Measurements from ENCODE around the gene UBXN4.

UBXN4 gene

DNA sequence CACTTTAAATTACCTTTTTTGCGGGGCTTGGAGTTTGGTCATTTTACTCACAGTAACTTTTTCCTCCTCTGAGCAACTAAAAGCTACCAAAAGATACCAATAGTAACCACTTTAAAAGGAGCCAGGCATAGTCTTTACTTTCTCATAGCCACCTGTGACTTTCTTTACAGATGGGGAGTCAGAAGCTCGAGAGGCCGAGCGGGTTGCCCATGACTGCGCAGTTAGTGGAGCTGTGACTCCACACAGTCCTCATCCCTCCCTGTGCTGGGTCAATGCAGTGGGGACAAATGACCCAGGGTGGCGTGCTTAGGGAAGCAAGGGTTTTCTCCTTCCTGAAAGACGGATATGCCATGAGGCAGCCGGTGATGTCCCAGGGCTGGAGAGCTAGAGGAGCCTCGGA lies 83.5 kb downstream of the UBXN4 start:
- Histone ChIP-seq H3K9ac (ENCODE audit: low read length) (no peak overlapping the region), H2AFZ (ENCODE audit: low read depth, low read length) (no peak overlapping the region), H3K79me2 (ENCODE audit: low read length) (no peaks in the 10 kb centered on the region), H3K4me3 (ENCODE audit: low read length) (no peak overlapping the region), H3K4me1 (ENCODE audit: low read length) (no peaks in the 10 kb centered on the region), H3K9me3 (ENCODE audit: insufficient read depth, low read length) (no peaks in the 10 kb centered on the region), H4K20me1 (ENCODE audit: insufficient read depth, low read length) (no peaks in the 10 kb centered on the region), H3K27me3 (ENCODE audit: low read depth, low read length) (no peaks in the 10 kb centered on the region), H3K36me3 (replicated peaks; ENCODE audit: low read depth, low read length) (peaks cover 13% of the 10 kb centered on the region), H3K27ac (ENCODE audit: low read length) (no peak overlapping the region), H3K4me2 (ENCODE audit: low read length) (no peak overlapping the region)
- TF ChIP-seq EZH2phosphoT487 (IDR thresholded peaks at IDR 0.05; ENCODE audit: low read depth) = no peak
- TF ChIP-seq, protein P1, sequence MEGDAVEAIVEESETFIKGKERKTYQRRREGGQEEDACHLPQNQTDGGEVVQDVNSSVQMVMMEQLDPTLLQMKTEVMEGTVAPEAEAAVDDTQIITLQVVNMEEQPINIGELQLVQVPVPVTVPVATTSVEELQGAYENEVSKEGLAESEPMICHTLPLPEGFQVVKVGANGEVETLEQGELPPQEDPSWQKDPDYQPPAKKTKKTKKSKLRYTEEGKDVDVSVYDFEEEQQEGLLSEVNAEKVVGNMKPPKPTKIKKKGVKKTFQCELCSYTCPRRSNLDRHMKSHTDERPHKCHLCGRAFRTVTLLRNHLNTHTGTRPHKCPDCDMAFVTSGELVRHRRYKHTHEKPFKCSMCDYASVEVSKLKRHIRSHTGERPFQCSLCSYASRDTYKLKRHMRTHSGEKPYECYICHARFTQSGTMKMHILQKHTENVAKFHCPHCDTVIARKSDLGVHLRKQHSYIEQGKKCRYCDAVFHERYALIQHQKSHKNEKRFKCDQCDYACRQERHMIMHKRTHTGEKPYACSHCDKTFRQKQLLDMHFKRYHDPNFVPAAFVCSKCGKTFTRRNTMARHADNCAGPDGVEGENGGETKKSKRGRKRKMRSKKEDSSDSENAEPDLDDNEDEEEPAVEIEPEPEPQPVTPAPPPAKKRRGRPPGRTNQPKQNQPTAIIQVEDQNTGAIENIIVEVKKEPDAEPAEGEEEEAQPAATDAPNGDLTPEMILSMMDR (IDR thresholded peaks at IDR 0.05; ENCODE audit: low read depth, low read length) = no peak

DNA sequence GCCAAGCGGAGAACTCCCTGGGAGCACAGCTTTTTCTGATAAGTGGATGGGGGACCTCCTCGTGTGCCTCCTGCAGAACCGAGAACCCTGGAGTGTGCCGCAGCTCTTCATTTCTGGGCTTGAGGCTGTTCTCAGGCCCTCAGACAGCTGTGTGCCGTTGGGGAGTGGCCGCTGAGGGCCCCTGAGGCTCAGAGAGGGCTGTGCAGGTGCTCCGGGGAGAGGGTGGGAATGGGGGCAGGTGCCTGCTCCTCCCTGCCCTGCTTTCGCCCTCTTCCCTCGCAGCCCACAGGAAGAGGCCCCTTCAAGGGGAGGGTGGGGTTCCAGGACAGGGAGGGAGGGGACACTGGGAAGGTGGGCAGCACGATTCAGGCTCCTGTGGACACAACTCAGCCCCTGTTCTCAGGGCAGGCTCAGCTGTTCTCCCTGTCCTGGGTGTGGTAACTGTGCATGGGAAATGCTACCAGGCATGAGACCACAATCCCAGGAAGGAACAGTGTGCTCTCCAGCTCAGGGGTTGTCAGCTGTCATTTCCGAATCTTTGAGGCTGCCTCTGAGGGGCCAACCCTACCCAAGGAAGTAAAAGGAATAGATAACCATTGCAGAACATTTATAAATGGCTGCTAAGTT lies 84.0 kb downstream of the UBXN4 start:
- Histone ChIP-seq H3K36me3 (replicated peaks; ENCODE audit: low read depth, low read length) (peaks cover 13% of the 10 kb centered on the region), H4K20me1 (ENCODE audit: insufficient read depth, low read length) (no peaks in the 10 kb centered on the region), H2AFZ (ENCODE audit: low read depth, low read length) (no peak overlapping the region), H3K79me2 (ENCODE audit: low read length) (no peaks in the 10 kb centered on the region), H3K9ac (ENCODE audit: low read length) (no peak overlapping the region), H3K4me3 (ENCODE audit: low read length) (no peak overlapping the region), H3K27me3 (ENCODE audit: low read depth, low read length) (no peaks in the 10 kb centered on the region), H3K9me3 (ENCODE audit: insufficient read depth, low read length) (no peaks in the 10 kb centered on the region), H3K4me1 (ENCODE audit: low read length) (no peaks in the 10 kb centered on the region), H3K4me2 (ENCODE audit: low read length) (no peak overlapping the region), H3K27ac (ENCODE audit: low read length) (no peak overlapping the region)
- TF ChIP-seq, protein P1 (IDR thresholded peaks at IDR 0.05; ENCODE audit: low read depth, low read length) = no peak
- no peak for TF ChIP-seq EZH2phosphoT487 (IDR thresholded peaks at IDR 0.05; ENCODE audit: low read depth)

DNA sequence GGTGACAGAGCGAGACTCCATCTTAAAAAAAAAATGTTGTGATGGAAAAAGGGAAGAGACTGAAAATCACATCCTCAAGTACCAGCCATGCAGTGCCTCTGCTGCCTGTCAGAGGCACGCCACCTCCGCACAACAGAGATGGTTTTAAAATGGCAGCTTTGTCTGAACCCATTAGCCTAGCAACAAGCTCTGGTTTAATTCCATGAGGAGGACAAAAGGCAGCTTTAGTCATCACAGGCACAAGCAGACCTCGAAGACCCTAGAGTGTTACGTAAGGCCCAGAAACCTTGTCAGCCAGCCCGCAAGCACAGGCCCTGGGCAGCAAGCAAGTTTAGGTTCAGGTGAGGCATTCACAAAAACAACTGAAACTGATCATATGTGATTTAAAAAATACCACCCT lies 84.9 kb downstream of the UBXN4 start:
- Histone ChIP-seq H3K9me3 (ENCODE audit: insufficient read depth, low read length) (no peaks in the 10 kb centered on the region), H3K4me3 (ENCODE audit: low read length) (no peak overlapping the region), H3K27me3 (ENCODE audit: low read depth, low read length) (no peaks in the 10 kb centered on the region), H3K4me1 (ENCODE audit: low read length) (no peaks in the 10 kb centered on the region), H3K36me3 (replicated peaks; ENCODE audit: low read depth, low read length) (peaks cover 13% of the 10 kb centered on the region), H3K79me2 (ENCODE audit: low read length) (no peaks in the 10 kb centered on the region), H3K4me2 (ENCODE audit: low read length) (no peak overlapping the region), H2AFZ (ENCODE audit: low read depth, low read length) (no peak overlapping the region), H3K9ac (ENCODE audit: low read length) (no peak overlapping the region), H4K20me1 (ENCODE audit: insufficient read depth, low read length) (no peaks in the 10 kb centered on the region), H3K27ac (ENCODE audit: low read length) (no peak overlapping the region)
- no peak for TF ChIP-seq EZH2phosphoT487 (IDR thresholded peaks at IDR 0.05; ENCODE audit: low read depth)
- TF ChIP-seq, protein P1 (IDR thresholded peaks at IDR 0.05; ENCODE audit: low read depth, low read length) = no peak

DNA sequence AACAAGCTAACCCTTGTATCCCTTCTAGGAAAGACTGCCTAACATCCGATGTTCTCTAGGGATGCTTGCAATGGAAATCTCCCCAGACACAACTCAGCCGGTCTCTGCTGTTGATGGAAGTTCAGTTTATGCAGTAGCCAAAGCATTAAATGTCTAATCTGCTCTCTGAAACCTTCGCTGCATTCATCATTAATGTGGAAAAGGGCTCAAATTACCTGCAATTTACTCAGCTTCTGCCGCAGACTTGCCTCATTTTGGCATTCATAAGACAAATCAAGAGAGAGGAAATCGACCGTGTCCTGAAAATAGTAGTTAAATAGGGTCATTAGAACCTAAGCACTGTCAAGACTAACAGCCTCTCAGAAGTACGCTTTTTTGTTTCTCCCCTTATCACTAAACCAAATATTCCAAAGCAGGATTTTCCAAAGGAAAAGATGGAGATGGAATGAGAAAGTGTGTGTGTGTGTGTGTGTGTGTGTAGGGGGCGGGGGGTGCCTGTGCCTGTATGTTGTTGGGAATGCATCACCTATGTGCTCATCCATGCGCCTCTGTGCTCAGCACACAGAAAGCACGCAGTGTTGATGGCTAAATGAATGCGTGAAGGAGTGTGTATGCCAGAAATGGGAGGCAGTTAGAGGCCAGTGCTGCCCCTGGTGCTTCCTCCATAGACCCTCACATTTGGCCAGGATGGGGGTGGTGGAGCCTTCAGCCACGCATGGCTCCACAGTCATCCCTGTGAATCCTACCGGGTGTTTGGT lies 87.9 kb downstream of the UBXN4 start:
- H3K27ac ChIP-seq (ENCODE audit: low read length) = no peak overlapping the region
- H3K4me1 ChIP-seq (ENCODE audit: low read length) = no peaks in the 10 kb centered on the region
- no peaks in the 10 kb centered on the region for H3K79me2 ChIP-seq (ENCODE audit: low read length)
- no peak overlapping the region for H3K4me2 ChIP-seq (ENCODE audit: low read length)
- no peak overlapping the region for H2AFZ ChIP-seq (ENCODE audit: low read depth, low read length)
- no peaks in the 10 kb centered on the region for H3K9me3 ChIP-seq (ENCODE audit: insufficient read depth, low read length)
- no peak overlapping the region for H3K9ac ChIP-seq (ENCODE audit: low read length)
- H4K20me1 ChIP-seq (ENCODE audit: insufficient read depth, low read length) = no peaks in the 10 kb centered on the region
- no peak for TF ChIP-seq EZH2phosphoT487 (IDR thresholded peaks at IDR 0.05; ENCODE audit: low read depth)
- TF ChIP-seq, protein P1 (IDR thresholded peaks at IDR 0.05; ENCODE audit: low read depth, low read length) = no peak
- H3K4me3 ChIP-seq (ENCODE audit: low read length) = no peak overlapping the region
- no peaks in the 10 kb centered on the region for H3K36me3 ChIP-seq (replicated peaks; ENCODE audit: low read depth, low read length)
- H3K27me3 ChIP-seq (ENCODE audit: low read depth, low read length) = no peaks in the 10 kb centered on the region
